GM19455 (cell line): ENCODE data around the gene GNA12.

Source experiments
- ATAC-seq: cut with Tn5 transposase; IDR thresholded peaks from one replicate; pipeline ENCODE4 v1.9.1; 2021; ENCODE audit not compliant: unreplicated experiment

GNA12 gene

DNA sequence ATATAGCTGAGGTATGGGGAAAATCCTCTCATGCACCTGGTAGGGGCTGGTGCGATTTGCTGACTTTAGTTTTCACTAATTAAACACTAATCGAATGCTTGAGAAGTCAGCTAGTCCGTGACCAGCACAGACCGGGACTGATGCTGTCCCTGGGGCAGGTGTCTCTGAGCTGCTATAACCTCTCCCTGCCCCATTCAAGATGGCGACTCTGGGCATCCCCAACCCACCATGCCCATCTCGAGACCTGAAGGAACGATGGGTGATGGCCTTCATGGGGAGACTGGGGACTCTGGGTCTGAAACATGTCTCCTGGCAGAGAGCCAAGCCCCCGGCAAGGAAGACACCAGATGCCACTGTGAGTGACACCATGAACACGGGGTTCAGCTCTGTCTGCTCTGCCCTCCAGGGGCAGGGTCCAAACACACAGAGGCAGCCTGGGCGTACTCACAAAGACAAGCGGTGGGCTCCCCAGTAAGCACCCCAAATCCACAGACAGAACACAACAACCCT is 57.4 kb downstream of the GNA12 start:
- no peak for ATAC-seq

DNA sequence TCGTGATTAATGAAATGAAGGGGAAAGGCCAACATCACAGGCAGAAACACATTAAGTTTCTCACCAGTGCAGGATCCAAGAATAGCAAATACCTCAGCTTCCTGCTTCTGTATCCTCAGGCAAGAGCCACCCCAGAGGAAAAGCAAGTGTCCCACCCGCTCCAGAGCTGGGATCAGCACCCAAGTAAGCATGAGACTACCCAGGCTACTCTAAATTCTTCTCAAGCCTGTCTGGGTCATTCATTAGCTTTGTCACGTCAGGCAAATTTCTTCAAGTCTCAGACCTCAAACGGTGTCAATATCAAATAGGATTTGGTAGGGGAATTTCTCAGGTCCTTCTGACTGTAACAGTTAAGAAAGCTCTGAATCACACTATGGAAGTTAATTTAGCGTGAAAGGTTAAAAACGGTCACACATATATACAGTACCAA is 59.0 kb downstream of the GNA12 start:
- ATAC-seq: no peak

DNA sequence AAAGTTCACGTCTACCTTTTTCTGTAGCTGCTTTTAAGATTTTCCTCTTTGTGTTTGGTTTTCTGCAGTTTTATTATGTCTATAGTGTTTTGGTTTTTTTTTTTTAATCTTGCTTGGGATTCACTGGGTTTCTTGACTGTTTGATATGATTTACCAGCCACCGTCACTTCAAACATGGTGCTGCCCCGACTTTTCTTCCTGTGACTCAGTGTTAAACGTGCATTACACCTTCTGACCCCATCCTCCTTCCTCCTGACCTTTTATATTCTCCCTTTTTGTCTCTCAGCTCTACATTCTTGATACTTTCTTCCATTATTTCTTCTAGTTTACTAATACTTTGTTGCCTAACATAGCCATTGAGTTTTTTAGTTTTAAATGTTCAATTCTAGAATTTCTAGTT is 61.5 kb downstream of the GNA12 start:
- ATAC-seq: no peak

- ATAC-seq: no peak
Observed at GRCh38 chr7:2782121-2782520, 62.0 kb downstream of the GNA12 start.

DNA sequence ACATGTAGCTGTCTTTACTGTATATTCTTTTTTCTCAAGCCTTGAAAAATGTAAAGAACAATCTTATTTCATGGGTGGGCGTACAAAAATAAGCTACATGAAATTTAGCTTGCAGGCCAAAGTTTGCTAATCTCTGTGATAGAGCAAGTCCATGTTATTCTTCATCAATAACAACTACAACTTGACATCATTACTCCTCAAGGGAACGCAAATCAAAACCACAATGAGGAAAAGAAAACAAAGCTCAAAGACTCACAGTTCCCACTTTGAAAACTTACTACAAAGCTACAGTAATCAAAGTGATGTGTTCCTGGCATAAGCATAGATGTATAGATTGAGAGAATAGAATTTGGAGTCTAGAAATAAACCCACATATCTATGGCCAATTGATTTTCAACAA is 62.5 kb downstream of the GNA12 start:
- ATAC-seq: no peak

GRCh38 chr7:2779051-2779450 is 65.1 kb downstream of the GNA12 start:
- no peak for ATAC-seq

DNA sequence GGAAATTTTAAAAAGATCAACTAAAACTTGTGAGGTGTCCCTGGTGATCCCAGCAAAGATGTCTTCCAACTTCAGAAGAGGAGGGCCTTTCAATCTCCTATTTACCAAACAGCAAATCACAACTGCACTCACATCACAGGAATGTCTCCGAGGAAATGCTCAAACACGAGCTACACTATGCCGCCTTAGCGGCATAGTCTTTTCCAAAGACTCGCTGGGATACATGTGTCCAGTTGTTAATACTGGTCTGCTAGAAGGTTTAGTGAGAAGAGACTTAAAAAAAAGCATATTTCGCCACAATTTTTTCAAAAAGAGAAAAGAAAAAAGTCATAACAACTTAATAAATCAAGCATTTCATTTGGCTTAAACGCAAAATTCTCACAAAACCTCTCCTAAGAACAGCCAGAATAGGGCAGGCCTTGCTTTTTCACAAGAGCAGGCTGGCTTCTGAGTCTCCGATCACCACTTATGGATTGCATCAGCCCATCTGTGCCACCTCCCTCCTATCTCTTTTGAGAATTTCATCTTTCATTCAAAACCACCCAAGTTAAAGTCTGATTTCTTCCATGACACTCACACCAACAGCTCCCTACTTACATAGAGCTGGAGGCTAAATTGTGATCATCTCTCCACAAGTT is 66.1 kb downstream of the GNA12 start:
- no peak for ATAC-seq

GRCh38 chr7:2776401-2776800 is 67.7 kb downstream of the GNA12 start:
- ATAC-seq: no peak

- ATAC-seq: no peak
Observed at GRCh38 chr7:2775785-2776184, 68.3 kb downstream of the GNA12 start.

- ATAC-seq: no peak
Observed at GRCh38 chr7:2775376-2775775, 68.7 kb downstream of the GNA12 start.

GRCh38 chr7:2774935-2775334 is 69.2 kb downstream of the GNA12 start:
- ATAC-seq: no peak

- no peak for ATAC-seq
Observed at GRCh38 chr7:2774280-2774679, 69.8 kb downstream of the GNA12 start.

DNA sequence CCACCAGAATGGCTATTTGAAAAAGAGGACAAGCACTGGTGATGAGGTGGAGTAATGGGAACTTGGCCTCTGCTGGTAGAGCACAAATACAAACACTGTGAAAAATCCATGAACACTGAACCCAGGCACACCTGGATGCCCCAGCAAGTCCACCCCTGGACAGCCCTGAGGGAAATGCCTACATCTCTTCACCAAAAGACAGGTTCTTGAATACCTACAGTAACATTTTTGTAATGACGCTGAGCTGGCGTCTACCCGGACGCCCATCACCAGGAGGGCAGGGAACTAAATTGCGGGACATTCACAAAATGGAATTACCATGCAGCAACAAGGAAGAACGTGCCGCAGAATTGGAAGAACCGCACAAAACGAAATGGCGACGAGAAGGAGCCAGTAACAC is 70.5 kb downstream of the GNA12 start:
- no peak for ATAC-seq

DNA sequence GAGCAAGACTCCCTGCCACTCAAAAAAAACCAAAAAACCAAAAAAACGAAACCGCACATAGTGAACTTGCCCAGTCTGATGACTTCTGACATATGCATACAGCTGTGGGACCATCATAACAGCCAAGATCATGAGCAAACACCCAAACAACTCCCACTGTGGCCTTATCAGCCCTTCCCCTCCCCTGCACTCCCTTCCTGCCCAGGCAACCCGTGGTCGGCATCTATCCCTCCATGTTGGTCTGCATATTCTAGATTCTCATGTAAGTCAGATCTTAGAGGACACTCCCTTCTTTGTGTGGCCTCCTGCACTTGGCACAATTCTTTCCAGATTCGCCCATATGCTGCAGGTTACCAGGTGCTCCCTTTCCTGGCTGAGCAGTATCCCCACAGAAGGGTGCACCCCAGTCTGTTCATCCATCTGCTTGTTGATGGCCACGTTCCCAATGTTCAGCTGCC is 72.8 kb downstream of the GNA12 start:
- no peak for ATAC-seq

- ATAC-seq: no peak
Observed at GRCh38 chr7:2764621-2765020, 79.5 kb downstream of the GNA12 start.

GRCh38 chr7:2763597-2763996 is 80.5 kb downstream of the GNA12 start:
- no peak for ATAC-seq

- ATAC-seq: no peak
Observed at GRCh38 chr7:2761801-2762497, 82.2 kb downstream of the GNA12 start.

- ATAC-seq: no peak
Observed at GRCh38 chr7:2761131-2761624, 82.9 kb downstream of the GNA12 start.

GRCh38 chr7:2760098-2760889 is 83.8 kb downstream of the GNA12 start:
- ATAC-seq: no peak

GRCh38 chr7:2759736-2760097 is 84.4 kb downstream of the GNA12 start:
- ATAC-seq: no peak
